ENCODE data around the gene PCSK6. TPM values are rescaled to one million over a fixed set of nuclear protein-coding genes. Genes with fewer than 3 reads are reported as not detected.

PCSK6 gene
- total RNA-seq, 2 experiments from 2014 or later: 0.57 TPM; not detected in 1

GRCh38 chr15:101379647-101380046 lies 109.9 kb downstream of the PCSK6 start:
- H4K20me1 ChIP-seq (ENCODE audit: insufficient read depth, low read length): no peaks in the 10 kb centered on the region
- BruUV-seq (replicated peaks): no TSS peak
- H3K27ac ChIP-seq (ENCODE audit: low read depth, low read length, poor library complexity, severe bottlenecking): no peak overlapping the region
- no peak overlapping the region for H3K4me2 ChIP-seq (ENCODE audit: low read length)
- no peak overlapping the region for H3K4me3 ChIP-seq (ENCODE audit: low read depth, low read length, poor library complexity, severe bottlenecking)
- no peak for TF ChIP-seq EZH2phosphoT487 (IDR thresholded peaks at IDR 0.05; ENCODE audit: borderline replicate concordance, low read depth, low read length)
- TF ChIP-seq CTCF (conservative IDR thresholded peaks at IDR 0.05; ENCODE audit: low read length): no peak
- no peaks in the 10 kb centered on the region for H3K4me1 ChIP-seq (ENCODE audit: insufficient read depth, low read length, poor library complexity, severe bottlenecking)
- POLR2A ChIA-PET: no interaction called here
- no peak for DNase-seq (ENCODE audit: low spot score)
- no peaks in the 10 kb centered on the region for H3K79me2 ChIP-seq (ENCODE audit: insufficient read depth, low read depth, low read length)
- no peaks in the 10 kb centered on the region for H3K9me3 ChIP-seq (ENCODE audit: low read length)
- H2AFZ ChIP-seq (ENCODE audit: low read length): no peak overlapping the region
- intact Hi-C loops (cut with micrococcal nuclease; ENCODE audit: unreplicated experiment): no loop called here
- H3K36me3 ChIP-seq (ENCODE audit: insufficient read depth, low read length): no peaks in the 10 kb centered on the region
- no peaks in the 10 kb centered on the region for H3K9me2 ChIP-seq (ENCODE audit: insufficient read depth, low read length)
- CTCF ChIA-PET (ENCODE audit: unreplicated experiment): no interaction called here

GRCh38 chr15:101378879-101379278 lies 110.6 kb downstream of the PCSK6 start:
- ChIA-PET POLR2A (no interaction called here), CTCF (ENCODE audit: unreplicated experiment) (no interaction called here)
- H3K9me2 ChIP-seq (ENCODE audit: insufficient read depth, low read length): no peaks in the 10 kb centered on the region
- no peak overlapping the region for H3K27ac ChIP-seq (ENCODE audit: low read depth, low read length, poor library complexity, severe bottlenecking)
- no peaks in the 10 kb centered on the region for H3K79me2 ChIP-seq (ENCODE audit: insufficient read depth, low read depth, low read length)
- intact Hi-C loops (cut with micrococcal nuclease; ENCODE audit: unreplicated experiment): no loop called here
- H4K20me1 ChIP-seq (ENCODE audit: insufficient read depth, low read length): no peaks in the 10 kb centered on the region
- H3K4me3 ChIP-seq (ENCODE audit: low read depth, low read length, poor library complexity, severe bottlenecking): no peak overlapping the region
- no peaks in the 10 kb centered on the region for H3K9me3 ChIP-seq (ENCODE audit: low read length)
- H3K4me2 ChIP-seq (ENCODE audit: low read length): no peak overlapping the region
- TF ChIP-seq CTCF (conservative IDR thresholded peaks at IDR 0.05; ENCODE audit: low read length): no peak
- TF ChIP-seq EZH2phosphoT487 (IDR thresholded peaks at IDR 0.05; ENCODE audit: borderline replicate concordance, low read depth, low read length): no peak
- no peak for DNase-seq (ENCODE audit: low spot score)
- BruUV-seq (replicated peaks): no TSS peak
- no peaks in the 10 kb centered on the region for H3K4me1 ChIP-seq (ENCODE audit: insufficient read depth, low read length, poor library complexity, severe bottlenecking)
- no peak overlapping the region for H2AFZ ChIP-seq (ENCODE audit: low read length)
- no peaks in the 10 kb centered on the region for H3K36me3 ChIP-seq (ENCODE audit: insufficient read depth, low read length)

GRCh38 chr15:101378171-101378755 lies 111.2 kb downstream of the PCSK6 start:
- Histone ChIP-seq H2AFZ (ENCODE audit: low read length) (no peak overlapping the region), H3K9me3 (ENCODE audit: low read length) (no peaks in the 10 kb centered on the region), H3K9me2 (ENCODE audit: insufficient read depth, low read length) (no peaks in the 10 kb centered on the region), H4K20me1 (ENCODE audit: insufficient read depth, low read length) (no peaks in the 10 kb centered on the region), H3K4me2 (ENCODE audit: low read length) (no peak overlapping the region), H3K27ac (ENCODE audit: low read depth, low read length, poor library complexity, severe bottlenecking) (no peak overlapping the region), H3K4me3 (ENCODE audit: low read depth, low read length, poor library complexity, severe bottlenecking) (no peak overlapping the region), H3K79me2 (ENCODE audit: insufficient read depth, low read depth, low read length) (no peaks in the 10 kb centered on the region), H3K36me3 (ENCODE audit: insufficient read depth, low read length) (no peaks in the 10 kb centered on the region), H3K4me1 (ENCODE audit: insufficient read depth, low read length, poor library complexity, severe bottlenecking) (no peaks in the 10 kb centered on the region)
- ChIA-PET CTCF (ENCODE audit: unreplicated experiment) (no interaction called here), POLR2A (interaction anchor here (0.6 kb wide), 1 partner anchor 22 kb away, joined by 4 read pairs; no protein-coding TSS in a partner anchor)
- DNase-seq (ENCODE audit: low spot score): no peak
- no TSS peak for BruUV-seq (replicated peaks)
- TF ChIP-seq CTCF (conservative IDR thresholded peaks at IDR 0.05; ENCODE audit: low read length) (no peak), EZH2phosphoT487 (IDR thresholded peaks at IDR 0.05; ENCODE audit: borderline replicate concordance, low read depth, low read length) (no peak)
- intact Hi-C loops (cut with micrococcal nuclease; ENCODE audit: unreplicated experiment): no loop called here
